ENCODE results near the gene PRR14L. TPM values are rescaled to one million over a fixed set of nuclear protein-coding genes. Genes with fewer than 3 reads are reported as not detected.

The PRR14L gene
- total RNA-seq, 1 donor from 2014 or later = 57.9 TPM

DNA sequence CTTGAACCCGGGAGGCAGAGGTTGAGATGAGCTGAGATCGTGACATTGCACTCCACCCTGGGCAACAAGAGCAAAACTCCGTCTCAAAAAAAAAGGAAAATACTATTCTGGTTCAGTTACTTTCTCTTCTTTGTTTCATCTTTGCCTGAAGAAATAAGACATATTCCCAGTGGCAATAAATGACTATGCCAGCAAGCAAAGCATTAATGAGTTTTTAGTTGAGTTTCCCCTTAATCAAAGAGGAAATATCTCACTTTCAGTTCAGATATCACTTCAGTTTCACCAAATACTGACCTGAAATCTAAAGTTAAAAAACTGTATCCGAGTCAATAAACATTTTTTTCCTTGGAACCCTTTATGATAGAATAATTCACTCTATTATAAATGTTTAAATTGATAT lies 98.3 kb downstream of the PRR14L start:
- Histone ChIP-seq H3K27ac (no peak overlapping the region), H3K36me3 (peaks cover 38% of the 10 kb centered on the region), H3K27me3 (ENCODE audit: low read depth) (no peaks in the 10 kb centered on the region), H3K9me3 (no peaks in the 10 kb centered on the region), H3K4me3 (no peak overlapping the region), H3K4me1 (peaks cover 9% of the 10 kb centered on the region)
- TF ChIP-seq CTCF (IDR thresholded peaks at IDR 0.05) = no peak
- intact Hi-C loops (cut with DNase I) = no loop called here
- DNase-seq (no peak), ATAC-seq (no peak)

DNA sequence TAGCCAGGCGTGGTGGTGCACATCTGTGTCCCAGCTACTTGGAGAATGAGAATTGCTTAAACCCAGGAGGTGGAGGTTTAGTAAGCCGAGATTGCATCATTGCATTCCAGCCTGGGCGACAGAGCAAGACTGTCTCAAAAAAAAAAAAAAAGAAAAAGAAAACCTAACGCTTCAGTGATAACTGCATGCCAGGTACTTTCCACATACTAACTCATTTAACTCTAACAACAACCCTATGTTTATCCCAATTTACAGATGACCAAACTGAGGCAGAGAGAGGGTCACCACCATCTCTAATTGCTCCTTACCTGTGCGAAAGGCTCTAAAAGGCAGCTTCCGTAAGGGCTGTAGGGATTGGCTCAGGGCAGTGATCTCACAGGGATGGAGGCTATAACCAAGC lies 99.5 kb downstream of the PRR14L start:
- DNase-seq = no peak
- peak; percentile 43 to 73 for ATAC-seq
- intact Hi-C loops (cut with DNase I) = no loop called here
- Histone ChIP-seq H3K27ac (no peak overlapping the region), H3K9me3 (no peaks in the 10 kb centered on the region), H3K27me3 (ENCODE audit: low read depth) (no peaks in the 10 kb centered on the region), H3K4me3 (no peak overlapping the region), H3K4me1 (peaks cover 17% of the 10 kb centered on the region), H3K36me3 (peaks cover 50% of the 10 kb centered on the region)
- no peak for TF ChIP-seq CTCF (IDR thresholded peaks at IDR 0.05)

GRCh38 chr22:31647523-31648320 lies 102.2 kb downstream of the PRR14L start:
- ATAC-seq (no peak), DNase-seq (no peak)
- peaks cover 59% of the 10 kb centered on the region for H3K36me3 ChIP-seq
- TF ChIP-seq CTCF (IDR thresholded peaks at IDR 0.05) = no peak
- no peaks in the 10 kb centered on the region for H3K9me3 ChIP-seq
- H3K27ac ChIP-seq = no peak overlapping the region
- peaks cover 25% of the 10 kb centered on the region for H3K4me1 ChIP-seq
- no peak overlapping the region for H3K4me3 ChIP-seq
- H3K27me3 ChIP-seq (ENCODE audit: low read depth) = no peaks in the 10 kb centered on the region
- intact Hi-C loops (cut with DNase I) = no loop called here

DNA sequence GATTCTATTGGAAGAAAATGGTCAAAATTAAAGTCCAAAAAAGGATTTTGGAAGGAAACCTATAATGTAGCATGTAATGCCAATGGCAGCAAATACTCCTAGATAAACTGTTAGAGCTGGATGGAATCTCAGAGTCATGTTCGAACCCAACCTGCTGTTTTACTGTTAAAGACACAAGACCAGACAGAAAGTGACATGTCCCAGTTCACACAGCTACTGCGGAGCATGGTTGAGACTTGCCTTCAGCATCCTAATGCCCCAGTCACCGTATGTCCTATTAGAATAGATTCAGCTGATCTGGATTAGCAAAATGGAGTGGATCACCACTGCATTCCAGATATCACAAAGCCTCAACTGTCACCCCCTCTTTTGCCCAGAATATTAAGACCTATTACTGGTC lies 102.9 kb downstream of the PRR14L start:
- ATAC-seq (no peak), DNase-seq (no peak)
- H3K27me3 ChIP-seq (ENCODE audit: low read depth) = no peaks in the 10 kb centered on the region
- no peak overlapping the region for H3K4me3 ChIP-seq
- TF ChIP-seq CTCF (IDR thresholded peaks at IDR 0.05) = no peak
- peaks cover 59% of the 10 kb centered on the region for H3K36me3 ChIP-seq
- H3K9me3 ChIP-seq = no peaks in the 10 kb centered on the region
- intact Hi-C loops (cut with DNase I) = no loop called here
- no peak overlapping the region for H3K27ac ChIP-seq
- H3K4me1 ChIP-seq = peaks cover 25% of the 10 kb centered on the region

DNA sequence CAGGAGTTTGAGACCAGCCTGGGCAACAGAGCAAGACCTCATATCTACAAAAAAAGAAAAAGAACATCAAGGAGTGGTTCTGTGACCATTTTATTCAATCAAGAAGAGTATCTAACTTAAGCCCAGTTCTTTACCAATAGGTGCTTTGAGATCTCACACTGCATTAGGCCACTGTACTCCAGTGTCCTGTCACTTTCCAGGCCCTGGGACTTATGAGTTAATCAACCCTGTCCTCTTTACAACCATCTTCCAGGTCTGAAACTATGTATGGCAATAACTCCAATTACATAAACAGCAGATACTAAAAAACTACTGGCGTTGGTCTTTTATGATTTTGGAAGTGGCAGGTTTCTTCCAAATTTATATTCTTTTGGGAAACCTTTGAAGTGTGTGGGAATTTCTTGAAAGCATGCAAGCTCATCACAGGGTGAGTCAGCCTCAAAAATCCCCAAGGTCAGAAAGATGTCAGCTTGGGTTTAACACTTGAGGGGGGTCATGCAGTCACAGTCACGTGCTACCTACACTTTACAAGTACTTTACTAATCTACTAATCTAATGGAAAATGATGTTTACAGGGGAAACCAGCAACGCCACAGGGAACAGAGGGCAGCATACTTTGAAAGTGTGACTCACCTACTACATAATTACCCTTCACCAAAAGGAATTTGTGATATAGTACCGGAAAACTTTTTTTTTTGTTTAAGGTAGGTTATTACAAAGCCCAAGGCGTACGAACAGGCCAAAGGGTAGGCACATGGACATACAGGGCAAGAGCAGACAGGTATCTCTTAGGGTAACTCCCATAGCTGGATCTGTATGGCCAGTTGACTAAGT lies 103.5 kb downstream of the PRR14L start:
- peaks cover 25% of the 10 kb centered on the region for H3K4me1 ChIP-seq
- no peak overlapping the region for H3K27ac ChIP-seq
- H3K27me3 ChIP-seq (ENCODE audit: low read depth) = no peaks in the 10 kb centered on the region
- TF ChIP-seq CTCF (IDR thresholded peaks at IDR 0.05) = no peak
- intact Hi-C loops (cut with DNase I) = no loop called here
- peaks cover 59% of the 10 kb centered on the region for H3K36me3 ChIP-seq
- ATAC-seq (peak; percentile 56 to 73), DNase-seq (no peak)
- no peak overlapping the region for H3K4me3 ChIP-seq
- H3K9me3 ChIP-seq = no peaks in the 10 kb centered on the region

All from lower lobe of right lung (tissue), 2 donors.